Caki2 (cell line): ENCODE measurements around the gene SUGCT. TPM values are rescaled to one million over a fixed set of nuclear protein-coding genes. Genes with fewer than 3 reads are reported as not detected.
"Not testable (repeated sequence)": the region's sequence is repeated elsewhere in the genome, so short reads cannot be mapped to it uniquely, and the experiment has no call there.

ENCODE experiments used
- DNase-seq: peaks from one replicate; pipeline ENCODE4 v3.0.0-alpha.2; 2015; ENCODE audit warnings: low read depth
- in situ Hi-C: cut with HindIII; loops from 2 replicates; pipeline ENCODE4 v1.10.0; 2016; ENCODE audit warnings: low sequenced_read_pairs, low pct_unique_long_range_greater_than_20kb, mixed read lengths
- total RNA-seq: library from RNA; depleted of rRNA; stranded (reverse); fragments of >200 nt; shearing (Covaris generic); gene quantifications from 2 replicates; pipeline ENCODE4 v1.2.3, GENCODE V29; 2014; ENCODE audit warnings: low replicate concordance

SUGCT gene
- total RNA-seq, 1 experiment from 2014 or later: 9.7 TPM

- in situ Hi-C loops: no loop called here
- no peak for DNase-seq
Observed at GRCh38 chr7:40403703-40404476, 269.1 kb downstream of the SUGCT start.

GRCh38 chr7:40405991-40406390, 271.2 kb downstream of the SUGCT start:
- no peak for DNase-seq
- in situ Hi-C loops: no loop called here

- in situ Hi-C loops: no loop called here
- no peak for DNase-seq
Observed at GRCh38 chr7:40412323-40412722, 277.5 kb downstream of the SUGCT start.

GRCh38 chr7:40414704-40415103, 279.9 kb downstream of the SUGCT start:
- DNase-seq, in situ Hi-C loops: not testable (repeated sequence)

- in situ Hi-C loops: no loop called here
- no peak for DNase-seq
Observed at GRCh38 chr7:40418448-40418847, 283.6 kb downstream of the SUGCT start.

- DNase-seq: no peak
- in situ Hi-C loops: no loop called here
Observed at GRCh38 chr7:40418983-40419382, 284.2 kb downstream of the SUGCT start.

- in situ Hi-C loops: no loop called here
- DNase-seq: no peak
Observed at GRCh38 chr7:40419806-40420205, 285.0 kb downstream of the SUGCT start.

GRCh38 chr7:40421433-40421832, 286.6 kb downstream of the SUGCT start:
- DNase-seq: no peak
- in situ Hi-C loops: no loop called here

GRCh38 chr7:40425696-40426095, 290.9 kb downstream of the SUGCT start:
- in situ Hi-C loops: no loop called here
- no peak for DNase-seq

- in situ Hi-C loops: no loop called here
Observed at GRCh38 chr7:40428421-40428820, 293.6 kb downstream of the SUGCT start.

GRCh38 chr7:40429826-40430225, 295.0 kb downstream of the SUGCT start:
- in situ Hi-C loops: no loop called here
- DNase-seq: no peak

More at GRCh38 chr7:40428421-40428820, 293.6 kb downstream of the SUGCT start:
- no peak for DNase-seq

- no peak for DNase-seq
- in situ Hi-C loops: no loop called here
Observed at GRCh38 chr7:40432046-40432445, 297.2 kb downstream of the SUGCT start.

GRCh38 chr7:40436710-40437109, 301.9 kb downstream of the SUGCT start:
- DNase-seq: no peak
- in situ Hi-C loops: no loop called here

- peak; percentile 62 for DNase-seq
- in situ Hi-C loops: no loop called here
Observed at GRCh38 chr7:40437498-40437897, 302.7 kb downstream of the SUGCT start.

- DNase-seq: no peak
- in situ Hi-C loops: no loop called here
Observed at GRCh38 chr7:40437936-40438634, 303.3 kb downstream of the SUGCT start.

GRCh38 chr7:40439686-40440085, 304.9 kb downstream of the SUGCT start:
- in situ Hi-C loops: no loop called here
- no peak for DNase-seq

GRCh38 chr7:40447345-40447744, 312.5 kb downstream of the SUGCT start:
- in situ Hi-C loops: no loop called here
- DNase-seq: no peak

- in situ Hi-C loops: no loop called here
- DNase-seq: no peak
Observed at GRCh38 chr7:40455485-40455884, 320.7 kb downstream of the SUGCT start.

- in situ Hi-C loops: no loop called here
- DNase-seq: no peak
Observed at GRCh38 chr7:40457776-40458480, 323.1 kb downstream of the SUGCT start.
